ENCODE results near the gene TUBGCP5.

TUBGCP5 gene

GRCh38 chr15:22952796-22953579 lies 86.4 kb downstream of the TUBGCP5 start:
- no peak for DNase-seq (ENCODE audit: low read depth in 2 of 2)

- DNase-seq (ENCODE audit: low read depth in 2 of 2): no peak
These were observed 87.7 kb downstream of the TUBGCP5 start for GRCh38 chr15:22951381-22952280.

- no peak for DNase-seq (ENCODE audit: low read depth in 2 of 2)
These were observed 88.4 kb downstream of the TUBGCP5 start for GRCh38 chr15:22951031-22951380.

GRCh38 chr15:22950256-22950990 lies 88.9 kb downstream of the TUBGCP5 start:
- no peak for DNase-seq (ENCODE audit: low read depth in 2 of 2)

All from fibroblast of skin of left biceps (primary cell).